ENCODE measurements around the gene XXYLT1.

Gene XXYLT1

DNA sequence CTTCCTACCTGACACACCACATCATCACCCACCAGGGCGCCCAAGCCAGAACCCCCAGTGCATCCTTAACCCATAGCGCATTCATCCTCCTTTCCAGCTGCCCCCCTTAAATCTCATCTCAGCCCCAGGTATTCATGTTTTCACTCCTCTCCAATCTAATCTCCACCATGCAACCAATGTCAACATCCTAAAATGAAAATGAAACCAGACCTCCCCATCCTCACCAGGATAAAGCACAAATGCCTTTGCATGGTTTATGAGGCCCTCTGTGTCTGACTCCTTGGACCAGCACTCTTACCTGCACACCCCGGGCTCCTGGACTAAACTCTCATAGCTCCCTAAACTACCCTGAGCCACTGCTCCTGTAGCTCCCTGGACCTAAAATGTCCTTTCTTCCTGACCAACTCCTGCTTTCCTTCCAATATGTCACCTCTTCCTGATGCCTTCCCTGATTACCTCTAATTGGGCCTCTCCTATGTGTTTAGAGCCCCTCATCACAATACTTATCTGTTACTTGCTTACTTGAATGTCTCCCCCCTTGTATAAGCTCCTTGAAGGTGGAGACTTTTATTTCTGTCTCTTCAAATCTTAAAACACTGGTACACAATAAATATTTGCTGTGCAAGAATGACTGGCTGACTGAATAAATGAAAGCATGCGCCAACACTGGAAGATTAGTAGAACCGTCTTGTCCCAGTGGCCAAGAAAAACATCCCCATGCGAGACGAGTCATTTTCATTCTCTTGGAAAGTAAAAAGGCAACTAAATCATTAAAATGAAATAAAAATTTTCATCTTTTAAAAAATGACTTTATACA, 142.5 kb downstream of the XXYLT1 start:
- no peak for DNase-seq (ENCODE audit: low read depth)
- no peak overlapping the region for H3K4me3 ChIP-seq (ENCODE audit: low read depth, low read length)

DNA sequence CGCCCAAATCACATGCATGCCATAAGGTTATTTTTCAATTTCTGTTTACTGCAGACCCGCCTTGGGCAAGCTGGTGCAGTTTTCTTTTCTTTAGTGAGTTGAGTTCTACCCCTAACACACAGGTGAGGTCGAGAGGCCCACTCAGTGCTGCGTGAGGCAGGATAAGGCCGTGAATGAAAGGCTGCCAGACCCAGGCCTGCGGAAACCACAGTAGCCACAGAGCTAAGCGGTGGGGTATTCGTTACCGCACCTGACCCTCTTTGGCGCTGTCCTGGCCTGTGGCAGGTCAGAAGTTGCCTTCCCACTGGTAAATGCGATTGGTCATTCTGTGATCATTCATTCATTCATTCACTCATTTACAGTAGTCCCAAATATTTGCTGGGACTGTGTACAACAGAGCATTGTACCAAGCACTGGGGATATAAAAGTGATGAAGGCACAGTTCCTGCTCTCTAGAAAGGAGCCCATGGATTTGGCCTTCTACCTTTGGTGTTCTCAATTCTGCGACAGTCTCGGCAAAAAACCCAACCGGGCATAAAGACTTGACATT, 144.8 kb downstream of the XXYLT1 start:
- no peak overlapping the region for H3K4me3 ChIP-seq (ENCODE audit: low read depth, low read length)
- no peak for DNase-seq (ENCODE audit: low read depth)

DNA sequence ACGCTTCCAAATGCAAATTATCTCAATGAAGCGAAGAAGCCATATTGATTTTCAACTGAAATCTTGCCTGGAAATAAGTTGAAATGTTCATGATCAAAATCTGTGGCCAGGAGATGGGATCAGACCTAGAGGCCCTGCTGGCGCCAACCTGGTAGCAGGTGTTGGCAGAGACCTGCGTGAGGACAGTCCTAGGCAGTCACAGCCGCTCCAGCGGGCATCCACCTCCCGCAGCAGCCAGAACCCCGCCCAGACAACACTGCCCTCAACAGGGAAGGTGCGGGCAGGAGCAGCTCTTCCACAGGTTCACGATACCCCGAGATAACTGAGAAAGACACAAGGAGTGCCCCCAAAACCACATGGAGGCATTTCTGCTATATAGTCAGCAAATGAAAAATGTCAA, 145.3 kb downstream of the XXYLT1 start:
- no peak overlapping the region for H3K4me3 ChIP-seq (ENCODE audit: low read depth, low read length)
- no peak for DNase-seq (ENCODE audit: low read depth)

DNA sequence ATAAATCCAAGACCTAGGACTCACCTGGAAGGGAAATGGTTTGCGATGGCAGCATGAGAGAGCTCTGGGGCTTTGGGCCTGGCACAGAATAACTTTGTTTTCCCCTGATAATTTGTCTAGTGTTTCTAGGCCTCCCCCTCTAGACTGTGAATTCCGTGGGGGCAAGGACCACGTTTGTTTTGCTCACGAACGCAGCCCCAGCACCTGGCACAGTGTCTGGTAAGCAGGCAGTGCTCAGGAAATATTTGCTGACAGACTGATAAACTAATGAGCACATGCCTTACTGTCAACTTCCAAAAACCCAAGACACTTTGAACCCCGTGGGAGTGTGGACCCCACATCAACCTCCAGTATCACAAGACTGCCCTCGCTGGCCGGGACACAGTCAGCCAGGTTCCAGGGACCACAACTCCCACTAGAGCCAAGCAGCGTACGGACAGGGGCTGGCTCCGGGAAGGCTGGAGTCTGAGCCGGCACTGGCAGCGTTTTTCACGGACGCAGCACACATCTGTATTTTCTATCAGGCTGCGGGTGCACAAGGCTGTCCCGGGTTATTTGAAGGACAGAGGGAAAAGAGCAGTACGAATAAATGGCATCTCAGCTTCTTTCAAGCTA, 146.5 kb downstream of the XXYLT1 start:
- DNase-seq (ENCODE audit: low read depth) = no peak
- no peak overlapping the region for H3K4me3 ChIP-seq (ENCODE audit: low read depth, low read length)

DNA sequence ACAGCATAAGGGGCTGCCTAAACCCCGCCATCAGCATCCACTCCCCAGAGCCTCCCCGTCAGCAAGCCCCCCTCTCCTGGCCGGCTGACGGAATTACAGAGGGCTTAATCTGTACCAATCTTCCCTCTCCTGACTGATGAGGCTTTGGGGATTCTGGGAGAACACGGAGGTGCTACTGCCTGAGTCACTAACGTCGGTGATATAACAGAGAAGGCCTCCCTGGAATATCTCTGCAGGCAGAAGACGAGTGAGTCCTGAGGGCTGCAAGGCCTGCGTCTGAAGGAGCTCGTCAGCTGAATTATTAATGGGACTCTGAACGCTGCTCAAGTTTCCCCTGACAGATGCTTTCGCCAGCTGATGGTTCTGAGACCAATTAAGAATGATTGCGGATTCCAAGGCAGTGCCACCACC, 147.7 kb downstream of the XXYLT1 start:
- H3K4me3 ChIP-seq (ENCODE audit: low read depth, low read length) = no peak overlapping the region
- DNase-seq (ENCODE audit: low read depth) = no peak

DNA sequence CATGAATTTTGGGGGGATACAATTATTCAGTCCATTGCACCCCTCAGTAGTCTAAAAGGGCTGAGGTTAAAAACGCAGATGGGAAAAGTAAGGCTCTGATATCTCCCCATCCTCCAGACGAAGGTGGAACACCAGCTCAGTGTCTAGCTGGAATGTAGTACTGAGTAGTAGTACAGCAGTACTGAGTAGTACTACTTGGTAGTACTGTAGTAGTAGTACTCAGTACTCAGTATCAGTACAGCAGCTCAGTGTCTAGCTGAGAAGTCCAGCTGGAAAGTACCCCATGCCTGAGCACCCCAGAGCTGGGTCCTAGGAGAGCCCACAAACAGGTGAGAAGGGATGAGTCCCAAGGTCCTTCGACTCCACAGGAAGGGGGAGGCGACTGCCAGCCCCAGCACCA, 148.7 kb downstream of the XXYLT1 start:
- H3K4me3 ChIP-seq (ENCODE audit: low read depth, low read length) = no peak overlapping the region
- DNase-seq (ENCODE audit: low read depth) = no peak

DNA sequence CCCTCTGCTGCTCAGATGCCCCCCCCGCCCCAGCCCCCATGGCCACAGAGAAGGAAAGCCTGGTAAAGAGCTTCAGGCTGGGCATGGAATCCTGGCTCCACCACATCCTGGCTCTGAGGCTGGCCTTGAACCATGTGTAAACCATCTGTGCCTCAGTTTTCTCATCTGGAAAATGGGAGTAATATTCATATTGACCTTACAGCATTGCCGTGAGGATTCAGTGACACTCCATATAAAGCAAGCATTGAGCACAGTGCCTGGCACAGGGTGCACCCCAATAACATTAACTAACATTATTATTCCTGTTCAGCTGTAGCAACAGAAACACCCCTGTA, 150.7 kb downstream of the XXYLT1 start:
- no peak for DNase-seq (ENCODE audit: low read depth)
- H3K4me3 ChIP-seq (ENCODE audit: low read depth, low read length) = no peak overlapping the region

DNA sequence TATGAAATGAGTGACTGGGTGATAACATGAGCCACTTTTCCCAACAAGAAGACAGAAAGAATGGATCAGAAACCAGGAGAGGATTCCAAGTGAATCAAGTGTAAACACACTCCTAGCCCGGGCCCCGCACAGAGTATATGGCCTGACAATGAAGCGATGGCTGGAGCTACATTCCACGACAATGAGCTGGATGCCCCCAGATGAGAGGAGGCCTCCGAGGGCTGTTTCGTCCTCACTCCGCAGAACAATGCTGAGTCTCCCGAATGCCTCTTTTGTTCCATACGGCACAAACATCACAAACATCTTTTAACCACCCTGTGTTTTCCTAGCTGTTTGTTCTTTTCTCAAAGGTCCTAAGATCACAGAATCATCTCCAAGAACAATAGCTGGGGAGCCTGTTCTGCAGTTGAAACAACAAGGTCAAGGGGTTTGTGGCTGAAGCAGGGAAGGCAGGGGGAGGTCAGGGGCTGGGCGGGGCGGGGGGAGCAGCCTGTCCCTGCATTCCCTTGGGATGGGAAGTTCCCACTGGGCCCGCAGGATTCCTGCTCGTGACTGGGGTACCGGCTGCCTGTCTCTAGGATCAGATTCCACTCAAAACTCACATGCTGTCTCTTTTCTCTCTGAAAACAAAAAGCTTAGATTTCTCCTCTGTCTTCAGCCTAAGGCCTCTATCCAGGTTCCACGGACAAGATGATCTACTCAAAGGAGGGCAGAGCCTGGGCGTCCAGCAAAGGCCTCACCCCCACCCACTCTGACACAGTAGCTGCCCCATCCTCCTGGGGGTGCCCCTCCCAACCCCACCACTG, 151.3 kb downstream of the XXYLT1 start:
- peak; percentile 74 for DNase-seq (ENCODE audit: low read depth)
- H3K4me3 ChIP-seq (ENCODE audit: low read depth, low read length) = no peak overlapping the region

DNA sequence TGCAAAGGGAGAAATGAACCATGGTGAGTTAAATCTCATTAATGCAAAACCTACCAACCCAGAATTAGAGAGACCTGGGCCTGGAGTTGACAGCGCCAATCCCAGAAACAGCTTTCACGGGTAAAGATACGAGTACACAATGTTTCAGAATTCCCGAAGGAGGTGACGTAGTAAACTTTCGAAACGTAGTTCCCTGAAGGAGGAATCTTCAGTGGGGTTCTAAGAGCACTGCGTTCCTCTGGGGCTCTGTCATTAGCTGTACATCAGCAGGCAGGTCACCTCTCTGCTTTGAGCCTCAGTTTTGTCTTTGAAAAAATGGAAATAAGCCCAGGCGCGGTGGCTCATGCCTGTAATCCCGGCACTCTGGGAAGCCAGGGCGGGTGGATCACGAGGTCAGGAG, 152.3 kb downstream of the XXYLT1 start:
- DNase-seq (ENCODE audit: low read depth) = no peak
- no peak overlapping the region for H3K4me3 ChIP-seq (ENCODE audit: low read depth, low read length)

DNA sequence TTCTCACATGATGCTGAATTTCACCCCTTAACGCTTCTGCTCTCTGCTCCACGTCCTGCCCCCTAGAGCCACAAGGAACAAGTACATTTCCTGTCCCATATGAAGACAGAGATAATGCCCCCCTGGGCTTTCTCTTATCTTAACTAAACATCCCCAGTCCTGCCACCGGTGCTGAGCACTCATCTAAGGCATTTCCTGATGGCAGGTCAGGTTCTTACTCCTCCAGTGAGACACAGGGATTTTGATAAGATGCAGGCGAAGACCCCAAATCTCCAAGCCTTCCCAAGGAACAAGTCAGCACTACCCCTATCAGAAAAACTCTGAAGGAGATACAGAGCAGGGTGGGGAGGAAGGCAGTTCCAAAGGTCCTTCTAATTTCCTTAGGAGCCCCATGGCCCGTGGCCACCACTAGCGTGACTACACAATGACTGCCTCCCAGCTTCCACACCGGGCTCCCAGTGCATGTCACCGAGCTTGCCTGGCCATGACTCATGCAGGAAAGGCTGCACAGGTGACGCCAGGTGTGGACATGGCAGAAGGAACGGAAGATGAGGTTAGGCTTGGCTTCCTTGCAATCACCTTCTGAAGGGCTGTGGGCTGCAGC, 152.9 kb downstream of the XXYLT1 start:
- no peak for DNase-seq (ENCODE audit: low read depth)
- H3K4me3 ChIP-seq (ENCODE audit: low read depth, low read length) = no peak overlapping the region

DNA sequence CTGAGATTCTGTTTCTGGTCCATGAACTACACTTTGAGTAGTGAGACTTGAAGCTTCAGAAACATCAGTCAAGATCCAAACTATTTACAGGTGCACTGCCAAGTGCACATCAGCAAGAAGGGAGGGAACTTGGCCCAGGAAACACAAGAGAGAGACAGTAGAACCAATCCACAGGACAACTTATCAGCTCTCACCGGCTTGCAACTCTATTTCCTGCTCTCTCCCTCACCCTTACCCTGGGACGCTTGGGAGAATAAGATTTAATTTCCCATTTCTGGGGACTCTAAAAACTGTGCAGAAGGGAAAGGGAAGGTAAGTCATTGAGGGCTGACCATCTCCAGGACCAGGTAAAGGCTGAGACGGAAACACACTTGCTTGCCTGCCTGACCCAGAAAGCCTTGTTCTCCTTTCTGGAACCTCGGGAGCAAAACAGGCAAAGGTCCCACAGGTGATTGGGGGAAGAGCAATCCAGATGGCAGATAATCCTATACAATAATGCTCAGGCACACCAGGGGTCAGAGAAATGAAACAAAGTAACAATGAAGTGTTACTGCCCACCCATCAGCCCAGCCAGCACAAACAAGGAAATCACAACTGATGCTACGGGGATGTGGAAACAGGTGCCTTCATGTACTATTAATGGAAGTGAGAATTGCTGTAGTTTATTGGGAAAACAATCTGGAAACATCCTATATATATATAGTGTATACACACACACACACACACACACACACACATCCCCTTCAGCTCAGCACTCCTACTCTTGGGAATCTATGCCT, 154.4 kb downstream of the XXYLT1 start:
- DNase-seq (ENCODE audit: low read depth) = no peak
- H3K4me3 ChIP-seq (ENCODE audit: low read depth, low read length) = no peak overlapping the region

DNA sequence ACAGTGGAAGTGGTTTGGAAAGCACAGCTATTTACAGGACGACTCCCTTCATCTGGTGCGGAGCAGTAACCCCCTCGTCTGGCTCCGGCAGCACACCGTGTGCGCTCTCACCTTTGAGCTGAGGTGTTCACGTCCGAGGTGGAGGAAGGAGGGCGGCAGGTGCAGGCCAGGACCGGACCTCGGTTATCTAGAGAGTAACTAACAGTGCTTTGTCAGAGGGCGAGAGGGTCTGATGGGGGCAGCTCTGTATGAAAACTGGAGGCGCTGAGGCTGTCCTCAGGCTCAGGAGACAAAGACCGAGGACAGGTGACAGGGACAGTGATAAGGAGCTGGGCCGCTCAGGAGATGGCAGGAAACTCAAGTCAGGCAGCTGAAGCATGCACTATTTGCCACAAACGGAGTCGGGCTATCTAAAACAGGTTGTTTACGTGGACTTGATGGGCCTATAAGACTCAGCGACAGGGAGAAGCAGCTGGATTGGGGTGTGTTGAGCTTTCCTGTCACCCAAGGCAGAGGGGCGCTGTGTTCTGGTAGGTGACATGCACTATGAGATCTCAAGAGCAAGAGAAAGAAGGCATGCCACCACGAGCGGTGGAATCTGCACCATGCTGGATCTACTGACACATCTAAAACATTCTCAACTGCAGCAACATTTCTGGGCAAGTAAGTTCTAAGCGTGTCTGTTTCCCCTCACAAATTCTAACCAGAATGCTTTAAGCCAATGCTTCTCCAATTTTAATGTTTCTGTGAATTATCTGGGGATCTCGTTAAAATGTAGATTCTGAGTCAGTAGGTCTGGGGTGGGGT, 155.2 kb downstream of the XXYLT1 start:
- no peak for DNase-seq (ENCODE audit: low read depth)
- H3K4me3 ChIP-seq (ENCODE audit: low read depth, low read length) = no peak overlapping the region

DNA sequence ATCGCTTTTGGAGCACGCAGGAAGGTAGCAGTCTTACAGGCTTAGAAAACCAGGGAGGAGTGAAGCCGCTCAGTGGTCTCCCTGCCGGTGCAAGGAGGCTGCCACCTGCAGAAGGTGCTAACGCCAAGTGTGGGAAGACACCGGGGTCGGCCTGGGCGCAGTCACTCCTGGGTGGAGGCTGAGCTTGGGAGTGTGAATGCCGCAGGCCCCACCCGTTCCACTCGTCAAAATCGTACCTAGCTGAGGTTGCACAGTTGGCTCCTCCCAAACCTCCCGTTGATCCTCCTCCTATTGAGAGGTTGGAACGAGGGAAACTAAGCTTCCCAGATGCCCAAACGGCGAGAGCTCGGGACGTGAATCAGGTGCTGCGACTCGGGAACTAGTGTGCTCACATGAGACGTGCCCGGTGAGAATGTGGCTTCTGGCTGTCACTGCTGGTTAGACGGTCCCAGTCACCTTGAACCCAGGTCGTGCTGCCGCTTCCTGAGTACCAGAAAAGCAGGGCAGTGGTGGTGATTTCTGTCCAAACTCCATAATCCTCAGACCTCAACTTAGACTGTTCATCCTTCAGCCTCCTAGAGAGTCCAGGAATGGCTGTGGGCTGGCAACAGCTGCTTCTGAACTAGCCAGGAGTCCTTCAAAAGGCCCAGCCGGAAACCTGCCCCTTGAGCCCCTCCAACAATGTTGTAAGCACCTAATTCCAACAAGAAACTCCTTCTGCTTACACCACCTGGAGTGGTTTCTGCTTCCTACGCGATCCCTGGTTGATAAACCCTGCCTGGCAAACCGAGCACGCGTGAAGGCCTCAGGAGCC, 156.0 kb downstream of the XXYLT1 start:
- no peak for DNase-seq (ENCODE audit: low read depth)
- H3K4me3 ChIP-seq (ENCODE audit: low read depth, low read length) = no peak overlapping the region

DNA sequence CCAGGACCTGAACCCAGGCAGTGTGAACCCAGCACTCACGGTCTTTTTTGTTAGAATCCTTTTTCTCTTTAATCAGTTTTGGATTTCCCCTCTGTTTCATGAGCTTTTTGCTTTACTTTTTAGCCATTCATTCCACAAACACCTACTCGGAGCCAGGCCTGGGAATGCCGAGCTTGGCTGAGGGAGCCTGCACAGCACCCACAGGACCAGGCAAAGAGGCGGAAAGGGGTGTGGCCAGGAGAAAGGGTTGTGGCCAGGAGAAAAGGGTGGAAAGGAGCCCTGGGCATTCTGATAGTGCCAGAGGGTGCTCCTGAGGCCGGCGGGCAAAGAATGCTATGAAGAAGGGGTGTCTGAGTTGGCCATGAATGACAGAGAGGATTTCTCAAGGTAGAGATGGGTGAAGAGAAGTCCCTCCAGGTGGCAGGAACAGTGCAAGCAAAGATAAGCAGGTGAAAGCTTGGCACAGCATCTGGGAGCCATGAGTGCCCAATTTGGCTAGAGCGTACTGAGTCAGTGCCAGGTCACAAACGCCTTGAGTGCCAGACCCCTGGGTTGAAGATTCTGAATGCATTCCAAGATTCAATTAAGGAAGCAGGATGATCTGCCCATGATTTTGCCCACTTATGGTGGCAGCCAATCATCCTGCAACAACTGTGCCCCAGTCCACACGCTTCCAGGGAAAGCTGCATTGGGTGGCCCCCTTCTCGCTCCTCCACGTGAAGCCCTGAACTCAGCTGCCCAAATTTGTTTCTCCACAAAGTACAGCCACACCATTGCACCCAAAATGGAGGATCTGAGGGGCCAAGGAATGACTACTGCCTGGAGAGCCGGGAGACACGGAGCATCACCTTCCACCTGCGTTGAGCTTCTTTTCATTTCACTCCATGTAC, 157.2 kb downstream of the XXYLT1 start:
- no peak for DNase-seq (ENCODE audit: low read depth)
- no peak overlapping the region for H3K4me3 ChIP-seq (ENCODE audit: low read depth, low read length)

DNA sequence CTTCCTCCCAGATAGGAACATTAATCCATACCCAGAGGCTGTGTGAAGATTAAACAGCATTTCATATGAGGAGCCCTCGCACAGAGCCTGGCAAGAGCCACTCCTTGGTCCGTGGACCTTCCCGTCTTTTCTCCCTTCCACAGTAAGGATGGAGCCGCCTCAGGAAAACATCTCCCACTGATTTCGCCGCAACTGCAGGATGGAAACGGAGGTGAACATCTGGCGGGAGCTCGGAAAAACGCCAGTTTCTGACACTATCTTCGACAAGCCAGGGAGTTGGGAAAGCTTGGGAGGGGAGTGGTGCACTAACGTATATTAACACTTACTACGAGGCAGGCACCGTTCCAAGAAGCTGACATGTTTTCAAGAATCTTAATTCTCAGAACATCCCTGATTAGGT, 157.9 kb downstream of the XXYLT1 start:
- DNase-seq (ENCODE audit: low read depth) = no peak

DNA sequence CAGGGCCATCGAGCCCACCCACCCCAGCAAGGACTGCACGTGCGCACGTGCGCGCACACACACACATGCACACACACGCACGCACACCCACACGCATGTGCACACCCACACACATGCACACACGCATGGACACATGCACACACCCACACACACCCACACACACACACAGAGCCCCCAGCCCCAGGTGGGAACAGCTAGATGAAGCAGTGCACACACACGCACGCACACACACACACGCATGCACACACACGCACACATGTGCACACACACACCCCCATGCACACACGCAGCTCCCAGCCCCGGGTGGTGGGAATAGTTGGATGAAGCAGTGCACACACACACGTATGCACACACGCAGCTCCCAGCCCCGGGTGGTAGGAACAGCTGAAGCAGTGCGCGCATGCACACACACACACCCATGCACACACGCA, 158.6 kb downstream of the XXYLT1 start:
- H3K4me3 ChIP-seq (ENCODE audit: low read depth, low read length) = no peak overlapping the region
- DNase-seq (ENCODE audit: low read depth) = no peak

More for the DNA sequence above, 157.9 kb downstream of the XXYLT1 start:
- no peak overlapping the region for H3K4me3 ChIP-seq (ENCODE audit: low read depth, low read length)

DNA sequence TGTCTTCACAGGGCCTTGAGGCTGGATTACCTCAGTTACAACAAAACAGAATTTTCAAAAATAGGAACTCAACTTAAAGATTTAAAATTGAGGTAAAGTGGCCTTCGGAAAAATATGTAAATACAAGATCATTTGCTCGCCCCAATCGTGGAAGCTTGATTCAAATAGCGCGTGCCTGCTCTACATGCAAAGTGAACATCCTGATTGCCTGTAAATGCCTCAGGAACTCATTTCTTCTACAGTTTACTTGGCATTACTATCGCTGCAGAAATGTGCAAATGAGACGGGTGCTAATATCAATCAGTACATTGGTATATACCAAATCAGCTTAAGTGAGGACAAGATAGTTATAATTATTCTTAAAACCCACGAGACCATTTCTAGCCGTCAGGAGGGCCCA, 159.2 kb downstream of the XXYLT1 start:
- no peak for DNase-seq (ENCODE audit: low read depth)
- no peak overlapping the region for H3K4me3 ChIP-seq (ENCODE audit: low read depth, low read length)
